GM12874 (cell line): ENCODE data around the gene HPN.

Experiments used
- TF ChIP-seq, protein P1 (sequence below): IDR thresholded peaks from 2 replicates; pipeline ENCODE4 v1.5.1; 2011; ENCODE audit warnings: low read depth, mild to moderate bottlenecking, control low read depth, low read length, moderate library complexity; ENCODE audit not compliant: insufficient read depth

The HPN gene

DNA sequence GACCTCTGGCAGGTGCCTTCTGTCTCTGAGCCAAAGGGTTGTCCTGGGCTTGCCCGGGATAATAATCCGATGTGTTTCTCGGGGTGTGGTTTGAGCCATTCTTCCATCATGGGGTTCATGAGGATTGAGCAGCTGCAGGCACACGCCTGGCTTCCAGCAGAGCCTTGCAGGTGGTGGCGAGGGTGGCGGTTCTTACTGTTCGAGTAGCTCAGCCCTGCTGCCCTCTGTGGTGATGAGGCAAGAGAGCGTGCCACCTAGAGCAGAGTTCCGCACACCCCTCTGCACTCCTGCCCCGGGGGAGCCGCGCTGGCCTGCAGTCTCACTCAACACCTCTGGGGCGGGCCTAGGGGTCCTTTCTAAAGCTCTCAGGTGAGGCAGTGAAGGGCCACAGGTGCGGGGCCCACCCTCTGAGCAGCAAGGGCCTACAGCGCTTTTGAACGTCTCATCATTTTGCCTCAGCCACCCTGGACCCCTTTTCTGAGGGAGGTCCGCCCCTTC is 7.5 kb upstream of the HPN start:
- TF ChIP-seq, protein P1, sequence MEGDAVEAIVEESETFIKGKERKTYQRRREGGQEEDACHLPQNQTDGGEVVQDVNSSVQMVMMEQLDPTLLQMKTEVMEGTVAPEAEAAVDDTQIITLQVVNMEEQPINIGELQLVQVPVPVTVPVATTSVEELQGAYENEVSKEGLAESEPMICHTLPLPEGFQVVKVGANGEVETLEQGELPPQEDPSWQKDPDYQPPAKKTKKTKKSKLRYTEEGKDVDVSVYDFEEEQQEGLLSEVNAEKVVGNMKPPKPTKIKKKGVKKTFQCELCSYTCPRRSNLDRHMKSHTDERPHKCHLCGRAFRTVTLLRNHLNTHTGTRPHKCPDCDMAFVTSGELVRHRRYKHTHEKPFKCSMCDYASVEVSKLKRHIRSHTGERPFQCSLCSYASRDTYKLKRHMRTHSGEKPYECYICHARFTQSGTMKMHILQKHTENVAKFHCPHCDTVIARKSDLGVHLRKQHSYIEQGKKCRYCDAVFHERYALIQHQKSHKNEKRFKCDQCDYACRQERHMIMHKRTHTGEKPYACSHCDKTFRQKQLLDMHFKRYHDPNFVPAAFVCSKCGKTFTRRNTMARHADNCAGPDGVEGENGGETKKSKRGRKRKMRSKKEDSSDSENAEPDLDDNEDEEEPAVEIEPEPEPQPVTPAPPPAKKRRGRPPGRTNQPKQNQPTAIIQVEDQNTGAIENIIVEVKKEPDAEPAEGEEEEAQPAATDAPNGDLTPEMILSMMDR: no peak

DNA sequence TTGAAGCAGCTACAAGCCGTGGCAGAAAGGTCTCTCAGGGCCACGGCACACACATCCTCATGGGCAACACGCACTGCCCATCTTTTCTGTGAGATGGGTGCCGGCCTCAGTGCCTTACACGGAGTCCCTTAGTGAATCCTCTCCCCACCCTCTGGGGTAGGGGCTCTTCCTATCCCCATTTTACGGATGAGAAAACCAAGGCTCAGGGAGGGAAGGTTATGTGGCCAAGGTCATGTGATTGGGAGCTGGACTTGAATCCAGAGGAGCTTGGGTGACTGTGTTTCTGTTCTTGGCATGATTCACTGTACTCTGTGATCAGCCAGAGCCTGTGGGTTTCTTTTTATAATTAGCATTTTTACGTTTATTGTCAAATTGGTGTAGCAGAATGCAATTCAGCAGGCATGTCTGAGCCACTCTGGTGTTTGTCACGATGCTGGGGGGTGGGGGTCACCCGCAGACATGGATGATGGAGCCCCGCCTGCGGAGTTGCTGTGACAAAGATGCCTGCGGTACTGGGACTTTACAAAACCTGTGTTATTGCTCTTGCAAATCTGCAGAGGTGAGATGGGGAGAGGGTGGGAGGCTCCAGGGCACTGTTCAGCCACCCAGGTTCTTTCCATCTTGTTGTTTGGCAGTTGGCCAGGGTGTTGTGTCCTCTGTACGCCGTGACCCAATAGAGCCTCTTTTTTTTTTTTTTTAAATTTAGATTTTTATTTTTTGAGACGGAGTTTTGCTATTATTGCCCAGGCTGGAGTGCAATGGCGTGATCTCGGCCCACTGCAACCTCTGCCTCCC is 6.7 kb upstream of the HPN start:
- TF ChIP-seq, protein P1: no peak

DNA sequence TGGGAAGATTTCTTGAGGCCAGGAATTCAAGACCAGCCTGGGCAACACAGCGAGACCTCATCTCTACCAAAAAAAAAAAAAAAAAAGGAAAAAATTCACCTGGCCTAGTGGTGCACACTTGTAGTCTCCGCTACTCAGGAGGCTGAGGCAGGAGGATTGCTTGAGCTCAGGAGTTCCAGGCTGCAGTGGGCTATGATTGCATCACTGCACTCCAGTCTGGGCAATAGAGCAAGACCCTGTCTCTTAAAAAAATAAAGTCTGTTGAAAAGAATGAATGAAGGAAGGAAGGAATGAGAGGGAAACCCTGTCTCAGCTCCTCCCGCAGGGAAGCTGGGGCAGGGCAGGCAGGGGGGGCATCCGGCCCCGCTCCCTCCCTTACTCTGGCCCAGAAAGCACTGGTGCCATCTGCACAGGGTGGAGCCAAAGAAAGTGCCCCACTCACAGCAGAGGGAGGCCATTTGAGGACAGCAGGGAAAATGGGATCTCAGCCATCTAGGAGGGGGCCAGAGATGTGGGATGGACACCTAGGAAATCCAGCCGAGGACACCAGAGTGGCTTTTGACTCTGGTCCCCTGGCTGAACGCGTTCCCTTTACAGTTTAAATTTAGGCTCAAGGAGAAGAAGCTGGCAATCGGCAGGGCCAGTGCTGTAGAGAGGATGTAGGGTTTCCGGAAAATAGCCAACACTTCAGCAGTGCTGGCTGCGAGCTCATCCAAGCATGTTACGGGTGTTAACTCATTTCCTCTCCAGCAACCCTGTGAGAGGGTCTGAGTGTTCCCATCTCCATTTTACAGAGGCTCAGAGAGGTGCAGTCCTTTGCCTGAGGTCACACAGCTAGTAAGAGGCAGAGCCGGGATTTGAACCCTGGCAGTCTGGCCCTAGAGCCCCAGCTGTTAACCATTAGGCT is 3.6 kb upstream of the HPN start:
- TF ChIP-seq, protein P1: no peak

DNA sequence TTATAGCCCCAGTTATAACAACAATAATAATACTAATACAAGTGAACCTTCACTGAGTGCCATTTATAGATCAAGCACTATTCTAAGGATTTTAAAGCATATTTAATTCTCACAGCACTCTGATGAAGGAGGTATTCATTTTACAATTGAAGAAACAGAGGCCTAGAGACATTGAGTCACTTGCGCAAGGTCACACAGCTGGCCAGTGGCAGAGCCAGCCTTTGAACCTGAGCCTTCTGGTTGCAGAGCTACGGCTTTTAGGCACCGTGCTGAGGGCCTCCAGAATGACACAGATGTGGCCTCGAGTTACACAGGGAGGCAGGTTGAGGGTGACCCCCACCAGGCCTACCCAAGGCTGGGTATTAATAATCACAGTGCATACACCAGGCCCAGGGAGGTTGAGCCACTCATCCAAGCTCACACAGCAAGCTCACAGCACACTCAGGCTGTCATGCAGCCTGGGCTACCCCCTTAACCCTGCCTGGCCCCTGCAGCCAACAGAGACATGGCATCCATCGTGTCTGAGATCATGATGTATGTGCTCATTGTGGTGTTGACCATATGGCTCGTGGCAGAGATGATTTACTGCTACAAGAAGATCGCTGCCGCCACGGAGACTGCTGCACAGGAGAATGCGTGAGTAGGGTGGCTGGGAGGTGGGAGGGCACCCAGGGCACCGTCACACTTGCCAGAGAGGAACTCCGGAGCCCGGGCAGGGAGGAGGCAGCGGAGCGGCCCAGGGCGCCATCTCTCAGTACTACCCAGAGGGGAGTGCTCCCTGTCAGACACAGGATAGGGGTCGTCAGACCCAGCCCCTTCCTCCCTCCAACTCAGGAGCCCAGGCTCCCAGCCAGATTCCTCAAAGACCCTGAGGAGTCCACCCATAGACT is 2.7 kb upstream of the HPN start:
- TF ChIP-seq, protein P1: no peak

DNA sequence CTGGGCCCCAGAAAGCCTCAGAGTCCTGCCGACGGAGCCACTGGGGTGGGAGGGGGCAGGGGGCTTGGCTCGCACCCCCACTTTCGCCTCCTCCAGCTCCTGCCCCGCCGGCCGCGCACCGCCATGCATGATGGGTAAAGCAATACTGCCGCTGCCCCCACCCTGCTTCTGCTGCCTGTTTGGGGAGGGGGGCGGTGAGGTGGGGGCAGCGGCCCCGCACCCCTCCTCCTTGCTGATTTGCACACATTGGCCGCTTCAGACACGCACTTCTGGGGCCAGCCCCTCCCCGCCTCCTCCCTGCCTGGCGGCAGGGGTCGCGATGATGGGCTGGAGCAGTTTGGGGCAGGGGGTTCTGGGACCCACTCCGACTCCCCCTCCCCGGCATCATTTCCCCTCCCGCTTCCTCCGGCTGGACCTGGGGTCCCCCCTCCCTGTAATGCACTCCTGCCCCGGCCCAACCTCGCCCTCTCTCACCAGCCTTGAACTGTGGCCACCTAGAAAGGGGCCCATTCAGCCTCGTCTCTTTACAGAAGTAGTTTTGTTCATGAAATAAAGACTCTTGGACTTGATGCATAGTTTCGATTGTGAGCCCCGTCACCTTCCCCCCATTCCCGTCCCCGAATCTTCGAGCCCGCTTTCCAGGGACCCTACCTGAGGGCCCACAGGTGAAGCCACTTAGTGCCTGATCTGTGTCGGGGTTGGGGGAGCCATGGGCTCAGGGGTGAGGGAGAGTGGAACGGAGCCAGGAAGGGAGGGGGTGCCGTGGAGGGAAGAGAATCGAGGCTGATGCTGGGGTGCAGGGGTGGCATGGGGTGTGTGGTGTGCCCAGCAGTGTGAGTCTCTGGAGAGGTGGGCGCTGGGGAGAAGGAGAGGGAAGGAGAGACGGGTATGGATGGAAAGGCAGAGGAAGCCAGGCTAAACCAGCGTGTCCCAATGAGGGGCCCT is 1.4 kb upstream of the HPN start:
- TF ChIP-seq, protein P1: no peak

DNA sequence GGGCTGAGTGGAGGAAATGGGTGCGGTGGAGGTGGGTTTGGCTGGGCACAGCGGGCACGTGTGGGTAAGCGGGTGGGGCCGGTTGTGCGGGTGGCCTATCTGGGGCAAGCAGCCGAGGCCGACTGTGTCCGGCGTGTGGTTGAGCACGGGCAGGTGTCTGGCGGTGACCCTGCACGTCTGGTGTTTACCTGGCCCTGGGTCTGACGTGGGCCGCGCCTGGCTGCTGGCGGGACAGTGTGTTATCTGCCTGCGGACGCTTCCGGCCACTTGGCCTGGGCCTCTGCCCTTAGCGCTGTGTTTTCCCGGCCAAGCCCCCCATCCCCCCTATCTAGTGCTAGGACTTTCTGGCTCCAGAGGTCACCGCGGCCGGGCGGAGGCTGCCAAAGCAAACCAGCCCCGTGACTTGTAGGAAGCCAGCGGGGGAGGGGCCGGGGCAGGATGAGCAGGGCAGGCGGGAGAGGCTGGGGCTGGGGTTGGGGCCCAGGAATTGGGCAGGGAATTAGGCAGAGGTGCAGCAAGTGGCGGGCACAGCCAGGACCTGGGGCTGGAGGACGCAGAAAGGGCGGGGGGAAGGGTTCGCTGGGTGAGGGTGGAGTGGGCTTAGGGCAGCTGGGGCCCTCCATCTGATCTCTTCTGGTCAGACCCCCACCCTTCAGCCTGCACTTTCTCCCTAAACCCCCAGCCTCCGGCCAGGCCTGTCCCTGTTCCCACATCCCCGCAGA is 534 bp upstream of the HPN start:
- TF ChIP-seq, protein P1: no peak
